Measurements from ENCODE around the gene CHMP3.

GRCh38 chr2:86596118-86596517, 32.9 kb upstream of the CHMP3 start:
- TF ChIP-seq POLR2A (IDR thresholded peaks at IDR 0.05; ENCODE audit: low read depth), result no peak
- TF ChIP-seq EP300 (IDR thresholded peaks at IDR 0.05), result no peak

All from esophagus muscularis mucosa (tissue), 2 donors.